Inflammatory macrophage (primary cell): Measurements from ENCODE around the gene TXNL4A.
A peak's percentile ranks its signal among the peaks of the same experiment; 100 is the strongest.
"Not testable (repeated sequence)": the region's sequence is repeated elsewhere in the genome, so short reads cannot be mapped to it uniquely, and the experiment has no call there.

ENCODE experiments used
- DNase-seq, 2 donors: peaks; one replicate each; pipeline ENCODE4 v3.0.0-alpha.2; 2020 to 2022
- total RNA-seq, 18 experiments: gene quantifications; one replicate each; lab custom pipeline; 2026; ENCODE audit warnings: mixed read lengths in 6 of 18, inconsistent platforms in 2 of 18; lab: John Stamatoyannopoulos, UW

TXNL4A gene, protein sequence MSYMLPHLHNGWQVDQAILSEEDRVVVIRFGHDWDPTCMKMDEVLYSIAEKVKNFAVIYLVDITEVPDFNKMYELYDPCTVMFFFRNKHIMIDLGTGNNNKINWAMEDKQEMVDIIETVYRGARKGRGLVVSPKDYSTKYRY
- 19.9 to 68.2 (median 52.2) reads per million in 18 experiments for total RNA-seq

- peak; percentile 88 to 94 for DNase-seq
Observed at GRCh38 chr18:79988451-79989194, at the start of gene TXNL4A. Gene TXNL4A, minus strand, starts transcription at chr18:79988563. Its CDS starts 171 bp downstream, at chr18:79988392.

DNA sequence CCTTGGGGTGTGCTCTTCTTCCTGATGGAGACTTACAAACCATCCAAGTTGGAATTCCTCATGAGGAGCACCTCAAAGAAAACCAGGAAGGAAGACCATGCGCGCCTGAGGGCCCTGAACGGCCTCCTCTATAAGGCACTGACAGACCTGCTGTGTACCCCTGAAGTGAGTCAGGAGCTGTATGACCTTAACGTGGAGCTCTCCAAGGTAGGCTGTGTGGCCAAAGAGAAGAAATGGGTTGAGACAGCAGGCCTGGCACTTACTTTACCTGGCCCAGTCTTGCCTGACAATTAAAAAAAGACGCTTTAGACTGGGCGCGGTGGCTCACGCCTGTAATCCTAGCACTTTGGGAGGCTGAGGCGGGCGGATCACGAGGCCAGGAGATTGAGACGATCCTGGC lies 48.9 kb upstream of the TXNL4A start:
- DNase-seq = no peak

DNA sequence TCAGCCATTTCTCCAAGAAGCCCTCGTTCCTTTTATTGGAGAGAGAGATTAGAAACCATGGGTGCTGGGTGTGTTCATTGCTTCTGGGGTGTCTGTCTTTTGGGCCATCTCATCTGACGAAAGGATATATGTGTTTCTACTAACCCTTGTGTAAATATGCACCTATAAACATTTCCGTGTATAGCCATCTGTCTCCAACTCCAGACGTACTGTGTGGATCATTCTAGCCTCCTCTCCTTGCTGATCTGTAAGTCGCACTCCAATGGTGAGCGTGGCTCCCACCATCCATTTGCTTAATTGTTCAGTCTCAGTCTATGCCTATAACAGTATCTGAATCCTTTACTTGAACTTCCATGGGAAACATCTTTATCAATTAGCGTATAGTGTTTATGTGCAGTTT lies 47.6 kb upstream of the TXNL4A start:
- DNase-seq = no peak

- no peak for DNase-seq
Observed at GRCh38 chr18:80034852-80035406, 46.6 kb upstream of the TXNL4A start.

GRCh38 chr18:80034068-80034851 lies 45.9 kb upstream of the TXNL4A start, which contains the start of gene RBFA:
Gene RBFA, plus strand, starts transcription at chr18:80034434. Its CDS starts 62 bp downstream, at chr18:80034496.
- DNase-seq = peak; percentile 99

GRCh38 chr18:80033181-80034067 lies 45.1 kb upstream of the TXNL4A start:
- DNase-seq = peak; percentile 87 to 89

DNA sequence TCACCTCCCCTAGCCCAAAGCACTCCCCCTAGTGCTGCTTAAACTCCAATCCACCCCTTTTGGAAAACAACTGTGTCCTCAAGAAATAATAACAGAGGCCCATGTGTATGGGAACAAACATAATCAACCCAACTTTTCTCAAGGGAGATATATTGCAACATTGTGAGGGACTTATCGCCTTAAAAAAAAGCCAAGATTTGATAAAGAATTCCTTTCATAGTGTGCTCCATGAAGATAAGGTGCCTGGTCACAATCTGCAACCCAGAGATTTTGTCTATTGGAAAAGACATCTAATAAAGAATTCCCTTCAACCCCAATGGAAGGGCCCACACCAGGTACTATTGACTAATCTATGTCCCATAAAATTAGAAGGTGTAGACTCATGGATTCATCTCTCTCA lies 41.3 kb upstream of the TXNL4A start:
- no peak for DNase-seq

DNA sequence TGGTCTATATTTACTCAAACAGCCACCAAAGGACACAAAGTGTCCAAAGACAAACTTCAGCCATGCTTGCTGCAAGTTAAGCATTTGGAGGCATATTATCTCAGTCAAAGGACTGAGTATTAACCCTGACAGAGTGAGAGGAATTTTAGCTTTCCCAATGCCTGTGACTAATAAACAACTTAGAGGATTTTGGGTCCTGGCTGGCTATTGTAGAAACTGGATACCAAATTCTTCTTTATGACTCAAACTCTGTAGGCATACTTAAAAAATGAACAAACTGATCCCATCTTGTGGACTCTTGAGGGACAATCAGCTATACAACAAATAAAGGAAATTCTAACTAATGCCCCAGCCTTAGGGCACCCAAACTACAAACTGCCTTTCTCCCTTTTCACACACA lies 39.4 kb upstream of the TXNL4A start:
- DNase-seq = not testable (repeated sequence)

GRCh38 chr18:80026363-80026762 lies 38.0 kb upstream of the TXNL4A start:
- DNase-seq = no peak

- DNase-seq = peak in 1 of 2 donors; percentile 27
Observed at GRCh38 chr18:80023173-80023572, 34.8 kb upstream of the TXNL4A start.

- DNase-seq = no peak
Observed at GRCh38 chr18:80022613-80023012, 34.2 kb upstream of the TXNL4A start.

DNA sequence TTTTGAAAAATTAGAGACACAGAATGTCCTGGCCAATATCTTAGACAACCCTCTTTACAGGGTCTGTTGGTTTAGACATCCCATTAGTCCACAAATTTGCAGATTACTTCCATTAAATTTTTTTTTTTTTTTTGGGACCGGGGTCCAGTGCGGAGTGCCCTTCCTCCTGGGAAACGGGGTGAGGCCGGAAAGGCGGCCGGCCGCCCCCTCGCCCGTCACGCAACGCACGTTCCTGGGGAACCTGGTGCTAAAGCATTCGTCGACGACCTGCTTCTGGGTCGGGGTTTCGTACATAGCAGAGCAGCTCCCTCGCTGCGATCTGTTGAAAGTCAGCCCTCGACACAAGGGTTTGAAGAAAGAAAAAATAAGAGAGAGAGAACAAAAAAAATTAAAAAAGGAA lies 24.4 kb upstream of the TXNL4A start:
- no peak for DNase-seq

- DNase-seq = not testable (repeated sequence)
Observed at GRCh38 chr18:80011496-80012137, 23.3 kb upstream of the TXNL4A start.

DNA sequence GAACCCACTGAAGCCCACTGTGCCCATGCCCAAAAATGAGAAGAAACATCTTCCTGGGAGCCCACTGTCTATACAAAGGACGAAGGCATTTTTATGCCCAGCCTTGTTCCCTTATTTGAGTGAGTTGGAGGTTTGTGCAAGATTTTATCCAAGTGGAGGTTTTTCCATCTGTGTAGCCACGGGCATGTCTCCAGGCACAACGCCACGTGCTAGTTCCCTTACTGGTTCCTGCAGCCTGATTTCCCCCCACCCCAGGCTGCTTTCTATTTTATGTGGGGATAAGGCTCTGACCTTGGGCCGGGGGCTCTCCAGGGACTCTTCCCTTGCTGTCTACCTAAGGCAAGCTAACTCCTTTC lies 22.2 kb upstream of the TXNL4A start:
- no peak for DNase-seq

DNA sequence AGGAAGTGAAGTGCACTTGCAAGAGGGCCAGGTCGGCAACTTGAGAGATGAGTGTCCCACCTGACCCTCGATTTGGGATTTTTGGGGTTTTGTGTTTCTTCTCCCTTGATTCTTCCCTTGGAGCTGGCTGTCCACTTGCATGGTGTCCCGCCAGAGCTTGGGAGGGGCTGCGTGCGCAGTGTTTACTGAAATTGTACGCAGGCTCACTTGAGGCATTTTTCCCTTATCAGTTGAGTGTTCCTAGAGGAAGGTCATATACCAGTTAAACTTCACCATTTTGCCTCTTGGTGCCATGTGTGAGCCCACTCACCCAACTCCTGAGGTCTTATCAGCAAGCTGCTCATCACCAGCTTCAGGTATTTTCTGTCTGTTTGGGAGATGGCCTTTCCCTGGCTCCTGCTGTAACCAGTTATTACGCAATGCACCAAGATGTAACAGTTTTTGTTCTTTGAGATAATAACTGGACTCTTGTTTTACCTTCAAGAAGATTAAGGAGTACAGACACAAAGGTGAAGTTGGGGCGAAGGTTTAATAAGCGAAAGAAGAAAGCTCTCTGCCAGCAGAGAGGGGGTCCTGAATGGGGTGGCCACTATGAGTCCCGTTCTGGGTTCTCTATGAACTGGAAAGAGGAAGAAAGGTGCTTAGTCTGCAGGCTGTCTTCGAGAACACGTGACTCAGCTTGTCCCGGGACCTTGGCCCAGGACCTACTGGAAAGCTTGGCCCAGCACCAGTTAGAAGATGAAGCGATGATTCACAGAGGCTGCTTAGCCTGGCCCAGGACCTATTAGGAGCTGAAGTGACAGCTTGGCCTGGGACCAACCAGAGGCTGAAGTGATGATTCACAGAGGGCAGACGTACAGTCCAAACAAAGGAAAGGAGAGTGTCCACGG lies 21.5 kb upstream of the TXNL4A start:
- DNase-seq = no peak

DNA sequence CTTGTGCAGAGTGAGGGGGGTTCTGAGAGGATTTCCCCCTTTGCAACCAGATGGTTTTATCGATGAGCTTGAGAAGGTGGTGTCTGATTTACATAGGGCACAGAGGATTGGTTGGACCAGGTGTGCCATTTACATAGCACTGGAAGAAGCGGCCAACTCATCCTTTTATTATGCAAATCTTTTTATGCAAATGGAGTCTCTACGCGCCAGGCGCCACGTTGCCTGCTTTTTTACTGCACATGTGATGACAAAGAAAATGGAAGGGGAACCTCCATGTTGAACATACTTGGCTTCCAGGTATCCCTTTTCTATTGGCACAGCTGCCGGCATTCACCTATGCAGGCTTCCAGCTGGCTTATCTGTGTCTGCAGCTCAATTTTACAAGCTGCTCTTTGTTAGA lies 18.4 kb upstream of the TXNL4A start:
- no peak for DNase-seq

GRCh38 chr18:80004600-80005342 lies 16.4 kb upstream of the TXNL4A start:
- no peak for DNase-seq

- DNase-seq = no peak
Observed at GRCh38 chr18:80002468-80002867, 14.1 kb upstream of the TXNL4A start.

DNA sequence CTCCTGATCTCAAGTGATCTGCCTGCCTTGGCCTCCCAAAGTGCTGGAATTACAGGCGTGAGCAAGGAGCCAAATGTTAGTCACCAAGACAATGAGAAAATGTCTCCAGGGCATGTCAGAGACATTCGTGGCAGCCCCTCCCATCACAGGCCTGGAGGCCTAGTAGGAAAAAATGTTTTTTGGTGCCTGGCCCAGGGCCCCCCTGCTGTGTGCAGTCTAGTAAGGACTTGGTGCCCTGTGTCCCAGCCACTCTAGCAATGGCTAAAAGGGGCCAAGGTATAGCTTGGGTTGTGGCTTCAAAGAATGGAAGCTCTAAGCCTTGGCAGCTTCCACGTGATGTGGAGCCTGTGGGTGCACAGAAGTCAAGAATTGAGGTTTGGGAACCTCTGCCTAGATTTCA lies 12.5 kb upstream of the TXNL4A start:
- no peak for DNase-seq

DNA sequence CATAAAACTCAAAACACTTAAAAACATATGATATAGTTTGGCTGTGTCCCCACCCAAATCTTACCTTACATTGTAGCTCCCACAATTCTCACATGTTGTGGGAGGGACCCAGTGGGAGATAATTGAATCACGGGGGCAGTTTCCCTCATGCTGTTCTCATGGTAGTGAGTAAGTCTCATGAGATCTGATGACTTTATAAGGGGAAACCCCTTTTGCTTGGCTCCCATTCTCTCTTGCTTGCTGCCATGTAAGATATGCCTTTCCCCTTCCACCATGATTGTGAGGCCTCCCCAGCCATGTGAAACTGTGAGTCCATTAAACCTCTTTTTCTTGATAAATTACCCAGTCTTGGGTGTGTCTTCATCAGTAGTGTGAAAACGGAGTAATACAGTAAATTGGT lies 11.3 kb upstream of the TXNL4A start:
- peak in 1 of 2 donors; percentile 11 for DNase-seq
